BLaER1 treated with 17β-estradiol and CSF1 and Interleukin-3, amounts not matched to agents 10 nM and 100 nM (cell line): Measurements from ENCODE around the gene CCDC102A.
"Not testable (repeated sequence)": the region's sequence is repeated elsewhere in the genome, so short reads cannot be mapped to it uniquely, and the experiment has no call there.

Experiments
- H3K27ac ChIP-seq, 11 experiments: shearing (Covaris generic); formaldehyde crosslinking; 2 replicates each; pipeline ENCODE4 v1.8.1; 2022
- H3K27me3 ChIP-seq, 11 experiments: shearing (Covaris generic); formaldehyde crosslinking; 2 replicates each; pipeline ENCODE4 v1.8.1; 2022
- H3K36me3 ChIP-seq, 11 experiments: shearing (Covaris generic); formaldehyde crosslinking; 2 replicates each; pipeline ENCODE4 v1.8.1; 2022
- H3K4me1 ChIP-seq, 10 experiments: shearing (Covaris generic); formaldehyde crosslinking; 2 replicates each; pipeline ENCODE4 v1.8.1; 2022
- H3K4me2 ChIP-seq, 11 experiments: shearing (Covaris generic); formaldehyde crosslinking; 2 replicates each; pipeline ENCODE4 v1.8.1; 2022
- H3K4me3 ChIP-seq, 10 experiments: shearing (Covaris generic); formaldehyde crosslinking; 2 replicates each; pipeline ENCODE4 v1.8.1; 2022
- H3K9ac ChIP-seq, 11 experiments: shearing (Covaris generic); formaldehyde crosslinking; 2 replicates each; pipeline ENCODE4 v1.8.1; 2022
- H3K9me3 ChIP-seq, 11 experiments: shearing (Covaris generic); formaldehyde crosslinking; replicated peaks in 1 of 11; 2 replicates each; pipeline ENCODE4 v1.8.1; 2022
- H4K20me1 ChIP-seq, 11 experiments: shearing (Covaris generic); formaldehyde crosslinking; 2 replicates each; pipeline ENCODE4 v1.8.1; 2022
- Cebpa-rat ChIP-seq, 11 experiments: shearing (Covaris generic); IDR thresholded peaks; 2 replicates each; pipeline ENCODE4 v1.8.1; 2022

The CCDC102A gene

DNA sequence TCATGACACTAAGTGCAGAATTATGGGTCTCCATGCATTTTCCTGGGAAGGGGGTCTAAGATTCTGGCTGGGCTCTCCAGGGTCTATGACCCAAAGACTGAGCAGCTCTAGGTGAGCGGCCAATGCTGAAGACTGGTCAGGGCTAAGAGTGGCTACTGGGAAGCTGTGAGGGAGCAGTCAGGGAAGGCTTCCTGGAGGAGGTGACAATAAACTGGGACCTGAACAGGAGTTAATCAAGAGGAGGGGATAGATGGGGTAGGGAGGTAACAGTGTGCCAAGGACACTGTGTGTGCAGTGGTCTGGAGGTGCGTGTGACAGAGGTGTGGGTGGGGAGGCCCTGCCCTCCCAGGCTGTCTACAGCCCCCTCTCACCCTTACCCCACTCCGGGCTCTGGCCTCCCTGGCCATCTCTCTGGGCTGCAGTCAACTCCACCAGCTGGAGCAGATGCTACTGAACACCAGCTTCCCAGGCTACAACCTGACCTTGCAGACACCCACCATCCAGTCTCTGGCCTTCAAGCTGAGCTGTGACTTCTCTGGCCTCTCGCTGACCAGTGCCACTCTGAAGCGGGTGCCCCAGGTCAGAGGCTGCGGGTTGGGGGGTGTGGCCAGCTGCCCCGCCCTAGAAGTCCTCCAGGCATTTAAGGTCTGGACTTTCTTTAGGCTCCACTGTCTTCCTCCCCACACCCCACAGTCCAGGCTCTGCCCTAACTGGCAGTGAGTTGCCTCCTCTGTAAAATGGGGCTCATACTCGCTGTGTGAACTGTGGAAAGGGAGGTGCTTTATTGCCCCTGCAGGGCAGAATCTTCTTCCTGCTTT lies 26.5 kb upstream of the CCDC102A start:
- no peak for TF ChIP-seq Cebpa-rat (IDR thresholded peaks at IDR 0.05)
- H3K4me2 ChIP-seq: no peak overlapping the region

DNA sequence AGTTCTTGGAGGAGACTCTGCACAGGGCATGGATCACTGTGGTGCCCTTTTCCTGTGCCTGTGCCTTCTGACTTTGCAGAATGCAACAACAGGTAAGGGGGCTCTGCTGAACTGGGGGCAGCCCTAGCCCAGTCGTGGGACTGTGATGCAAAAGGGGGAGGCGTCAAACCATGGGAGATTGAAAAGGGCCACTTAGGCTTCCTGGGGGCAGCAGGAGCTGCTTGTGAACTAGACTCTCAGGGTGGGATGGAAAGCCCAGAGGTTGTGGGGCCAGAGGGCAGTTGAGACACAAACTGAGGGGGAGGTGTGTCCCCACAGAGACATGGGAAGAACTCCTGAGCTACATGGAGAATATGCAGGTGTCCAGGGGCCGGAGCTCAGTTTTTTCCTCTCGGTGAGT lies 25.7 kb upstream of the CCDC102A start:
- Histone ChIP-seq H3K4me2 (no peak overlapping the region), H3K27me3 (peaks cover 0 to 16% (median 0%) of the 10 kb centered on the region in 11 experiments; a peak in 2 of 22 replicates), H3K27ac (no peak overlapping the region), H3K4me3 (no peak overlapping the region), H3K9me3 (peaks cover 21 to 36% (median 29%) of the 10 kb centered on the region in 11 experiments; a peak in 21 of 22 replicates), H3K4me1 (peaks cover 0 to 19% (median 14%) of the 10 kb centered on the region in 10 experiments; a peak in 13 of 20 replicates), H3K36me3 (peaks cover 0 to 59% (median 0%) of the 10 kb centered on the region in 11 experiments; a peak in 8 of 22 replicates), H3K9ac (no peak overlapping the region), H4K20me1 (peaks cover 0 to 14% (median 0%) of the 10 kb centered on the region in 11 experiments; a peak in 3 of 22 replicates)
- TF ChIP-seq Cebpa-rat (IDR thresholded peaks at IDR 0.05): no peak

More for the DNA sequence above, 26.5 kb upstream of the CCDC102A start:
- peaks cover 0 to 65% (median 0%) of the 10 kb centered on the region in 11 experiments; a peak in 8 of 22 replicates for H3K36me3 ChIP-seq
- peaks cover 0 to 22% (median 0%) of the 10 kb centered on the region in 11 experiments; a peak in 3 of 22 replicates for H4K20me1 ChIP-seq
- peaks cover 21 to 36% (median 29%) of the 10 kb centered on the region in 11 experiments; a peak in 21 of 22 replicates for H3K9me3 ChIP-seq
- H3K4me3 ChIP-seq: no peak overlapping the region
- H3K4me1 ChIP-seq: peaks cover 0 to 19% (median 14%) of the 10 kb centered on the region in 10 experiments; a peak in 13 of 20 replicates
- H3K27me3 ChIP-seq: peaks cover 0 to 18% (median 0%) of the 10 kb centered on the region in 11 experiments; a peak in 2 of 22 replicates
- H3K27ac ChIP-seq: no peak overlapping the region
- no peak overlapping the region for H3K9ac ChIP-seq

DNA sequence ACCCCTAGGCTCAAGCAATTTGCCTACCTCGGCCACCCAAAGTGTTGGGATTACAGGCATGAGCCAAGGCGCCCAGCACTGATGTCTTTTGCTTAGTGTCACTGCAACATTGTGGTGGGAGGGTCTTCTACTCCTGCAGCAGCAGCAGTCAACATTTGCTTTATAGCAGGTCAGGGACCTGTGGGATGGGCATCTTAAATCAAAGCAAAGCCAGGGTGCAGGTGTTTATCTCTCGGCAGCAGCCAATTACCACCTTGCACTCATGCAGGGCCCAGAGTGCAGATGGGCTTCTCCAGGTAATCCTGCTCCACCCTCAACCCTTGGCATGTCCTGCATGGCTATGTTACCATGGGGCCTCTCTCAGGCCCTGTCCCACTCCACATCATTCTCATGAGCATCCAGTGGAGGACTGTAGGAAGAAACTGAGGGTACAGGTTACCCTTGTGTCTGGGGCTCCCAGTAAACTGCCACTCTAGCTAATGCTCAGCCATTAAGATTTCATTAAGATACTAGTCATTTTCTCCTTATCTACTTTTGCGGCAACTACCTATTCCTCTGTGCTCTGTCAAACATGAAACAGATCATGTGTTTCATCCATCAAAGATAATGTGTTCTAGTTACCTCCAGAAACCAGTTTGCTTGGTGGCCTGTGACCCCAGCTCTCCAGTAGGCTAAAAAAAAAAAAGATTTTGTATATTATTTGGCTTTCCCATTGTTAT lies 22.9 kb upstream of the CCDC102A start:
- no peak overlapping the region for H3K27ac ChIP-seq
- H3K27me3 ChIP-seq: no peaks in the 10 kb centered on the region
- H3K4me2 ChIP-seq: no peak overlapping the region
- peaks cover 21 to 61% (median 37%) of the 10 kb centered on the region in 11 experiments; a peak in 21 of 22 replicates for H3K9me3 ChIP-seq
- H3K9ac ChIP-seq: no peak overlapping the region
- peaks cover 0 to 4% (median 0%) of the 10 kb centered on the region in 11 experiments; a peak in 2 of 22 replicates for H4K20me1 ChIP-seq
- H3K4me3 ChIP-seq: no peak overlapping the region
- peaks cover 0 to 35% (median 0%) of the 10 kb centered on the region in 11 experiments; a peak in 8 of 22 replicates for H3K36me3 ChIP-seq
- H3K4me1 ChIP-seq: peaks cover 0 to 12% (median 7%) of the 10 kb centered on the region in 10 experiments; a peak in 13 of 20 replicates
- TF ChIP-seq Cebpa-rat (IDR thresholded peaks at IDR 0.05): no peak

DNA sequence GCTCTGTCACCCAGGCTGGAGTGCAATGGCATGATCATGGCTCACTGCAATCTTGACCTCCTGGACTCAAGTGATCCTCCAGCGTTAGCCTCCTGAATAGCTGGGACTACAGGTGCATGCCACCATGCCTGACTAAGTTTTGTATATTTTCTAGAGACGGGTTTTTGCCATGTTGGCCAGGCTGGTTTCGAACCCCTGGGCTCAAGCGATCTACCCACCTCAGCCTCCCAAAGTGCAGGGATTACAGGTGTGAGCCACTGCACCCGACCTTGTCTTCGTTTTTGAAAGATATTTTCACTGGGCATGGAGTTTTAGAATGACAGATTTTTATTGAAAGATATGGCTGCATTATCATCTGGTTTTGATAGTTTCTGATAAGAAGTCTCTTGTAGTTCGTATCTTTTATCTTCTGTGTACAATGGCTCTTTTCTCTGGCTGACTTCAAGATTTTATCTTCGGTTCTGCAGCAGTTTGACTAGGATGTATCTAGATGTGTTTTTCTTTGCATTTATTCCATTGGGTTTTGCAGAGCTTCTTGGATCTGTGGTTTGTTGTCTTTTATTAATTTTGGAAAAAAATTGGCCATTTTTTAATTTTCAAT lies 20.7 kb upstream of the CCDC102A start:
- H4K20me1 ChIP-seq: no peaks in the 10 kb centered on the region
- peaks cover 0 to 5% (median 0%) of the 10 kb centered on the region in 10 experiments; a peak in 1 of 20 replicates for H3K4me1 ChIP-seq
- H3K9me3 ChIP-seq: peaks cover 30 to 65% (median 38%) of the 10 kb centered on the region in 11 experiments
- H3K36me3 ChIP-seq: peaks cover 0 to 23% (median 0%) of the 10 kb centered on the region in 11 experiments; a peak in 8 of 22 replicates
- no peak overlapping the region for H3K27ac ChIP-seq
- H3K27me3 ChIP-seq: peaks cover 0 to 13% (median 0%) of the 10 kb centered on the region in 11 experiments; a peak in 2 of 22 replicates
- H3K4me3 ChIP-seq: no peak overlapping the region
- no peak for TF ChIP-seq Cebpa-rat (IDR thresholded peaks at IDR 0.05)
- no peak overlapping the region for H3K4me2 ChIP-seq
- no peak overlapping the region for H3K9ac ChIP-seq

DNA sequence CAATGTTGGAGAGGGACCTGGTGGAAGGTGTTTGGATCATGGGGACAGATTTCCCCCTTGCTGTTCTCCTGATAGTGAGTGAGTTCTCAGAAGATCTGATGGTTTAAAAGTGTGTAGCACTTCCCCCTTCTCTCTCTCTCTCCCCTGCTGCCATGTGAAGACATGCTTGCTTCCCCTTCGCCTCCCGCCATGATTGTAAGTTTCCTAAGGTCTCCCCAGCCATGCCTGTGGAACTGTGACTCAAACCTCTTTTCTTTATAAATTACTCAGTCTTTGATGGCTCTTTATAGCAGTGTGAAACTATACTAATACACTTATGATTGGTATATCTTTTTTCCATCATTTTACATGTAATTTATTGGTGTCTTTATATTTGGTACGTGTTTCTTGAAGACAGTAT lies 19.5 kb upstream of the CCDC102A start:
- no peak overlapping the region for H3K4me2 ChIP-seq
- peaks cover 0 to 21% (median 0%) of the 10 kb centered on the region in 11 experiments; a peak in 3 of 22 replicates for H3K27me3 ChIP-seq

DNA sequence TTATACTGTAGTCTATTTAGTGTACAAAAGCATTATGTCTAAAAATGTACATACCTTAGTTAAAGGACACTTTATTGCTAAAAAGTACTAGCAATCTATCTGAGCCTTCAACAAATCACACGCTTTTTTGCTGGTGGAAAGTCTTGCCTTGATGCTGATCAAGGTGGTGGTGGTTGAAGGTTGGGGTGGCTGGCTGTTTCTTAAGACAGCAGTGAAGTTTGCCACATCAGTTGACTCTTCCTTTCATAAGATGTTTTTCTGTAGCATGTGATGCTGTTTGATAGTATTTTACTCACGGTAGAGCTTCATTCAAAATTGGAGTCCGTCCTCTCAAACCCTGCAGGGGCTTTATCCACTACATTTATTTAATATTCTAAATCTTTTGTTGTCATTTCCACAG lies 14.7 kb upstream of the CCDC102A start:
- no peak overlapping the region for H3K9ac ChIP-seq
- no peak overlapping the region for H3K4me3 ChIP-seq
- no peak for TF ChIP-seq Cebpa-rat (IDR thresholded peaks at IDR 0.05)
- H3K4me2 ChIP-seq: no peak overlapping the region
- peaks cover under 1 to 17% (median 6%) of the 10 kb centered on the region in 10 experiments; a peak in 13 of 20 replicates for H3K4me1 ChIP-seq
- H3K9me3 ChIP-seq: peaks cover 19 to 41% (median 21%) of the 10 kb centered on the region in 11 experiments
- peaks cover 0 to 19% (median 0%) of the 10 kb centered on the region in 11 experiments; a peak in 4 of 22 replicates for H3K36me3 ChIP-seq
- peak overlapping the region in 1 of 11 experiments; percentile 24; a peak in 1 of 22 replicates for H3K27ac ChIP-seq
- H3K27me3 ChIP-seq: peaks cover 0 to 61% (median 0%) of the 10 kb centered on the region in 11 experiments; a peak in 4 of 22 replicates
- no peaks in the 10 kb centered on the region for H4K20me1 ChIP-seq

More for the DNA sequence above, 19.5 kb upstream of the CCDC102A start:
- Histone ChIP-seq H3K9ac (no peak overlapping the region), H4K20me1 (no peaks in the 10 kb centered on the region), H3K4me3 (no peak overlapping the region), H3K27ac (no peak overlapping the region), H3K4me1 (peaks cover 0 to 5% (median 0%) of the 10 kb centered on the region in 10 experiments; a peak in 1 of 20 replicates), H3K9me3 (peaks cover 29 to 65% (median 37%) of the 10 kb centered on the region in 11 experiments), H3K36me3 (peaks cover 0 to 25% (median 0%) of the 10 kb centered on the region in 11 experiments; a peak in 5 of 22 replicates)
- TF ChIP-seq Cebpa-rat (IDR thresholded peaks at IDR 0.05): no peak

DNA sequence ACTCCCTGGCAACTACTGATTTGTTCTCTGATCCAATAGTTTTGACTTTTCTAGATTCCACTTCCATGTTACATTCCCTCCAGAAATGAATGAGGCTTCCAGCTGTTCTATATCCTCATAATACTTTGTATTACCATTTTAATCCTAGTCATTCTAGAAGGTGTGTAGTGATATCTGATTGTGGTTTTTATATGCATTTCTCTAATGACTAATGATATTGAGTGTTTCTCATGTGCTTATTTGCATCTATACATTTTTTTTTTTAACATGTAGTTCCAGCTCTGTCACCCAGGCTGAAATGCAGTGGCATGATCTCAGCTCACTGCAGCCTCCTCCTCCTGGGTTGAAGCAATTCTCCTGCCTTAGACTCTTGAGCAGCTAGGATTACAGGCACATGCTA lies 13.4 kb upstream of the CCDC102A start:
- Histone ChIP-seq H4K20me1 (peaks cover 0 to 2% (median 0%) of the 10 kb centered on the region in 11 experiments; a peak in 3 of 22 replicates), H3K36me3 (peaks cover 0 to 15% (median 0%) of the 10 kb centered on the region in 11 experiments; a peak in 4 of 22 replicates), H3K4me2 (peak overlapping the region in 3 of 11 experiments; percentile 10 to 22 (median 14); a peak in 4 of 22 replicates), H3K4me3 (no peak overlapping the region), H3K9me3 (peaks cover 10 to 27% (median 20%) of the 10 kb centered on the region in 11 experiments), H3K9ac (no peak overlapping the region; a peak in 1 of 22 replicates), H3K4me1 (peaks cover 13 to 30% (median 19%) of the 10 kb centered on the region in 10 experiments), H3K27me3 (peaks cover 0 to 74% (median 0%) of the 10 kb centered on the region in 11 experiments; a peak in 5 of 22 replicates), H3K27ac (peak overlapping the region in 2 of 11 experiments; percentile 24 to 54; a peak in 2 of 22 replicates)
- no peak for TF ChIP-seq Cebpa-rat (IDR thresholded peaks at IDR 0.05)

DNA sequence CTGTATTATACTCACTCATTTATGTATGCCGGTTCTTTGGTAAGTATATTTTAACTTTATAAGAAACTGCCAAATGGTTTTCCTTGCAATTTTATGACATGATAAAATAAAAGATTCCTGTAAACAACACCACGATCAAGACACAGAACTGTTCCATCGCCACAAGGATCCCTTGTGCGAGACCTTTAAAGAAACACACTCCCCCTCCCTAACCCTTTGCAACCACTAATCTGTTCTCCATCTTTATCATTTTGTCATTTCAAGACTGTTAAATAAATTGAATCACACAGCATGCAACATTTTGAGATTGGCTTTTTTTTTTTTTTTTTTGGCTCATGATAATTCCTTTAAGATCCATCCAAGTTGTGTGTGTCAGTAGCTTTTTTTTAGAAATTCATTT lies 12.0 kb upstream of the CCDC102A start:
- Histone ChIP-seq H3K36me3 (peaks cover 0 to 15% (median 0%) of the 10 kb centered on the region in 11 experiments; a peak in 4 of 22 replicates), H3K4me3 (no peak overlapping the region), H3K27ac (no peak overlapping the region), H3K4me2 (no peak overlapping the region), H3K9ac (no peak overlapping the region), H3K4me1 (peaks cover 26 to 43% (median 31%) of the 10 kb centered on the region in 10 experiments), H3K9me3 (peaks cover 10 to 24% (median 20%) of the 10 kb centered on the region in 11 experiments), H3K27me3 (peaks cover 0 to 76% (median 0%) of the 10 kb centered on the region in 11 experiments; a peak in 5 of 22 replicates), H4K20me1 (peaks cover 0 to 13% (median 0%) of the 10 kb centered on the region in 11 experiments; a peak in 5 of 22 replicates)
- TF ChIP-seq Cebpa-rat (IDR thresholded peaks at IDR 0.05): no peak

DNA sequence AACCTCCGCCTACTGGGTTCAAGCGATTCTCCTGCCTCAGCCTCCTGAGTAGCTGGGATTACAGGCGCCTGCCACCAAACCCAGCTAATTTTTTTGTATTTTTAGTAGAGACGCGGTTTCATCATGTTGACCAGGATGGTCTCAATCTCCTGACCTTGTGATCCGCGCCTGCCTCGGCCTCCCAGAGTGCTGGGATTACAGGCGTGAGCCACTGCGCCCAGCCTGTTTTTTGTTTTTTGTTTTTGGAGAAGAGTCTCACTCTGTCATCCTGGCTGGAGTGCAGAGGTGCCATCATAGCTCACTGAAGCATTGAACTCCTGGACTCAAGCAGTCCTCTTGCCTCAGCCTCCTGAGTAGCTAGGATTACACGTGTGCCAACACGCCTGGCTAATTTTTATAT lies 11.2 kb upstream of the CCDC102A start:
- not testable (repeated sequence) for H3K4me2 ChIP-seq, H3K4me3 ChIP-seq, H3K27ac ChIP-seq, H3K9ac ChIP-seq
- Histone ChIP-seq H3K9me3 (peaks cover 10 to 19% (median 17%) of the 10 kb centered on the region in 11 experiments), H3K4me1 (peaks cover 35 to 52% (median 40%) of the 10 kb centered on the region in 10 experiments), H4K20me1 (peaks cover 0 to 18% (median 0%) of the 10 kb centered on the region in 11 experiments; a peak in 5 of 22 replicates), H3K27me3 (peaks cover 0 to 74% (median 0%) of the 10 kb centered on the region in 11 experiments; a peak in 5 of 22 replicates), H3K36me3 (peaks cover 0 to 15% (median 0%) of the 10 kb centered on the region in 11 experiments; a peak in 4 of 22 replicates)
